PC-9 (cell line): ENCODE results near the gene PPP2R2C.

Experiments used
- CTCF ChIP-seq: fragments of 200-600 bp; sonication (generic); conservative IDR thresholded peaks from 2 replicates; pipeline ENCODE4 v1.6.1; 2017; ENCODE audit warnings: mixed run types, antibody characterized with exemption, mild to moderate bottlenecking, moderate library complexity
- EZH2 ChIP-seq: fragments of 200-600 bp; sonication (generic); IDR thresholded peaks from 2 replicates; pipeline ENCODE4 v1.8.0; 2017; ENCODE audit warnings: antibody characterized with exemption, low read depth

DNA sequence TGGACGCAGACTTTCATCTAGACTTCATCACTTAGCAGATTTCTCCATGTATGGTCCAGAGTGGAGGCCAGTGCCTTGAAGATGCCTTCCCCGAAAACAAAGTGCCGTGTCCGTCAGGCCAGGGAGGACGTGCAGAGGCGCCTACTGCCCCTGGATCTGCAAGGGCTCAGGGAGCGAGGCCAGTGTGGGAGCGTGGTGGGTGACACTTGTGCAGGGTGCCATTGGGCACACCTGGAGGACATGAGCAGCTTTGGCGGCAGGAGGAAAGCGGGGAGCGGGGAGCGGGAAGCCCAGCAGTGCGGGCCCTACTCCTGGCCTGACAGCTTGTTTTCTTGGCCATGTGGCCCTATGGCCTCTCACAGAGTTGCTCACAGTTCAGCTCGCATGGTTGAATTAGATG, 176.9 kb downstream of the PPP2R2C start:
- TF ChIP-seq CTCF (no peak), EZH2 (no peak)
